ENCODE results near the gene VILL. TPM values are rescaled to one million over a fixed set of nuclear protein-coding genes. Genes with fewer than 3 reads are reported as not detected.

The VILL gene
- total RNA-seq, 1 donor from 2014 or later: 16.7 TPM

DNA sequence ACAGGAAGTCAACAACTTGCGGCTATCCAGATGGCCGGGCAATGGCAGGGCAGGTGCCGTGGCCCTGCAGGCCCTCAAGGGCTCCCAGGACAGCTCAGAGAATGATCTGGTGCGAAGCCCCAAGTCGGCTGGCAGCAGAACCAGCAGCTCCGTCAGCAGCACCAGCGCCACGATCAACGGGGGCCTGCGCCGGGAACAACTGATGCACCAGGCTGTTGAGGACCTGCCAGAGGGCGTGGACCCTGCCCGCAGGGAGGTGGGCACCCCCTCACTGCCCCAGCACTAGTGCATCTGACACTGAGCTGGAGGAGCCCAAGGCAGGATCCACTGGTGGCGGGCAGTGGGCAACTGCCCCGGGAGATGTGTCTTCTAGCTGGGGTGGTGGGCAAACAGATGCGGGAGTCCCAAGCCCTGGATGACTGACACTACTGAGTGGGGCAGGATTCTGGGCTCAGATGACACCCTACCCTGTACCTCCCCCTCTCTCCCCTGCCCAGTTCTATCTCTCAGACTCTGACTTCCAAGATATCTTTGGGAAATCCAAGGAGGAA is 15.9 kb downstream of the VILL start:
- peaks cover 7% of the 10 kb centered on the region for H3K36me3 Mint-ChIP-seq
- DNase-seq (ENCODE audit: low spot score in 2 of 2, unreplicated experiment in 2 of 2): no peak
- no peaks in the 10 kb centered on the region for H3K9me3 Mint-ChIP-seq
- no peak overlapping the region for H3K27ac Mint-ChIP-seq
- H3K27me3 Mint-ChIP-seq (ENCODE audit: low read depth): no peaks in the 10 kb centered on the region
- TF ChIP-seq CTCF (IDR thresholded peaks at IDR 0.05; ENCODE audit: unreplicated experiment): no peak
- H3K4me3 Mint-ChIP-seq: no peak overlapping the region
- peaks cover 4% of the 10 kb centered on the region for H3K4me1 Mint-ChIP-seq

DNA sequence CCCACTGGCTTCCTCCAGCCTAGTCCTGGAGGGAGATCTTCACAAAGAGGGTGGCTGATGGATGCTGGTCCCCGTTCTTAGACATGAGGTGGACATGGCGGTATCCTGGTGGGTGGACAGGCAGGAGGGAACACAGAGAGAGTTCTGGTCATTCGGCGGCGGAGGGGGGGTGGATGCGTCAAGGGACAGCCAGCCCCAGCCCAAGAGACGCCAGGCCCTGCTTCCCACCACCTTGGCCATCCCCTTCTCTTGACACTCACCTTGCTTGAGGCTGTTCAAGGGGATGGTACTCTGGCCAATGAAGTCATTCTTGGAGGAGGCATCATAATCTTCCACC is 17.1 kb downstream of the VILL start:
- DNase-seq (ENCODE audit: low spot score in 2 of 2, unreplicated experiment in 2 of 2): no peak
- Mint-ChIP-seq H3K4me3 (no peak overlapping the region), H3K36me3 (peaks cover 7% of the 10 kb centered on the region), H3K27ac (no peak overlapping the region), H3K27me3 (ENCODE audit: low read depth) (no peaks in the 10 kb centered on the region), H3K9me3 (no peaks in the 10 kb centered on the region), H3K4me1 (peaks cover 4% of the 10 kb centered on the region)
- TF ChIP-seq CTCF (IDR thresholded peaks at IDR 0.05; ENCODE audit: unreplicated experiment): no peak

GRCh38 chr3:38008191-38008701 is 17.7 kb downstream of the VILL start:
- no peaks in the 10 kb centered on the region for H3K27me3 Mint-ChIP-seq (ENCODE audit: low read depth)
- no peak for DNase-seq (ENCODE audit: low spot score in 2 of 2, unreplicated experiment in 2 of 2)
- no peak overlapping the region for H3K27ac Mint-ChIP-seq
- no peaks in the 10 kb centered on the region for H3K9me3 Mint-ChIP-seq
- H3K4me1 Mint-ChIP-seq: peaks cover 4% of the 10 kb centered on the region
- no peak for TF ChIP-seq CTCF (IDR thresholded peaks at IDR 0.05; ENCODE audit: unreplicated experiment)
- H3K4me3 Mint-ChIP-seq: no peak overlapping the region
- peaks cover 7% of the 10 kb centered on the region for H3K36me3 Mint-ChIP-seq

GRCh38 chr3:38008971-38009580 is 18.5 kb downstream of the VILL start:
- Mint-ChIP-seq H3K4me3 (no peak overlapping the region), H3K27ac (no peak overlapping the region)

GRCh38 chr3:38009807-38010591 is 19.4 kb downstream of the VILL start:
- DNase-seq (ENCODE audit: low spot score in 2 of 2, unreplicated experiment in 2 of 2): no peak
- no peaks in the 10 kb centered on the region for H3K27me3 Mint-ChIP-seq (ENCODE audit: low read depth)
- H3K27ac Mint-ChIP-seq: no peak overlapping the region
- peaks cover 17% of the 10 kb centered on the region for H3K36me3 Mint-ChIP-seq
- TF ChIP-seq CTCF (IDR thresholded peaks at IDR 0.05; ENCODE audit: unreplicated experiment): no peak
- peaks cover 6% of the 10 kb centered on the region for H3K9me3 Mint-ChIP-seq
- no peak overlapping the region for H3K4me3 Mint-ChIP-seq
- no peaks in the 10 kb centered on the region for H3K4me1 Mint-ChIP-seq

More at GRCh38 chr3:38008971-38009580, 18.5 kb downstream of the VILL start:
- no peak for TF ChIP-seq CTCF (IDR thresholded peaks at IDR 0.05; ENCODE audit: unreplicated experiment)
- H3K4me1 Mint-ChIP-seq: peaks cover 4% of the 10 kb centered on the region
- no peaks in the 10 kb centered on the region for H3K27me3 Mint-ChIP-seq (ENCODE audit: low read depth)
- H3K9me3 Mint-ChIP-seq: no peaks in the 10 kb centered on the region
- DNase-seq (ENCODE audit: low spot score in 2 of 2, unreplicated experiment in 2 of 2): no peak
- H3K36me3 Mint-ChIP-seq: peaks cover 7% of the 10 kb centered on the region

Measured in mesothelial cell of epicardium (in vitro differentiated cells).